ENCODE measurements around the gene SPOCK1. TPM values are rescaled to one million over a fixed set of nuclear protein-coding genes. Genes with fewer than 3 reads are reported as not detected.

The SPOCK1 gene
- total RNA-seq, 1 donor from 2014 or later = 900 TPM

GRCh38 chr5:137398751-137399150 is 100.4 kb downstream of the SPOCK1 start:
- TF ChIP-seq, protein P1, sequence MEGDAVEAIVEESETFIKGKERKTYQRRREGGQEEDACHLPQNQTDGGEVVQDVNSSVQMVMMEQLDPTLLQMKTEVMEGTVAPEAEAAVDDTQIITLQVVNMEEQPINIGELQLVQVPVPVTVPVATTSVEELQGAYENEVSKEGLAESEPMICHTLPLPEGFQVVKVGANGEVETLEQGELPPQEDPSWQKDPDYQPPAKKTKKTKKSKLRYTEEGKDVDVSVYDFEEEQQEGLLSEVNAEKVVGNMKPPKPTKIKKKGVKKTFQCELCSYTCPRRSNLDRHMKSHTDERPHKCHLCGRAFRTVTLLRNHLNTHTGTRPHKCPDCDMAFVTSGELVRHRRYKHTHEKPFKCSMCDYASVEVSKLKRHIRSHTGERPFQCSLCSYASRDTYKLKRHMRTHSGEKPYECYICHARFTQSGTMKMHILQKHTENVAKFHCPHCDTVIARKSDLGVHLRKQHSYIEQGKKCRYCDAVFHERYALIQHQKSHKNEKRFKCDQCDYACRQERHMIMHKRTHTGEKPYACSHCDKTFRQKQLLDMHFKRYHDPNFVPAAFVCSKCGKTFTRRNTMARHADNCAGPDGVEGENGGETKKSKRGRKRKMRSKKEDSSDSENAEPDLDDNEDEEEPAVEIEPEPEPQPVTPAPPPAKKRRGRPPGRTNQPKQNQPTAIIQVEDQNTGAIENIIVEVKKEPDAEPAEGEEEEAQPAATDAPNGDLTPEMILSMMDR (IDR thresholded peaks at IDR 0.05) = no peak
- no peak overlapping the region for H3K27ac Mint-ChIP-seq (ENCODE audit: unreplicated experiment)
- no peak for DNase-seq (ENCODE audit: extremely low spot score, unreplicated experiment)
- H3K36me3 Mint-ChIP-seq (ENCODE audit: unreplicated experiment) = peaks cover 2% of the 10 kb centered on the region
- no peaks in the 10 kb centered on the region for H3K9me3 Mint-ChIP-seq (ENCODE audit: unreplicated experiment)
- no peak overlapping the region for H3K4me3 Mint-ChIP-seq (ENCODE audit: unreplicated experiment)
- peaks cover 17% of the 10 kb centered on the region for H3K4me1 Mint-ChIP-seq (ENCODE audit: unreplicated experiment)
- H3K27me3 Mint-ChIP-seq (ENCODE audit: unreplicated experiment) = no peaks in the 10 kb centered on the region

GRCh38 chr5:137398154-137398553 is 101.0 kb downstream of the SPOCK1 start:
- Mint-ChIP-seq H3K27me3 (ENCODE audit: unreplicated experiment) (no peaks in the 10 kb centered on the region), H3K36me3 (ENCODE audit: unreplicated experiment) (peaks cover 2% of the 10 kb centered on the region), H3K4me1 (ENCODE audit: unreplicated experiment) (peaks cover 11% of the 10 kb centered on the region), H3K27ac (ENCODE audit: unreplicated experiment) (no peak overlapping the region), H3K4me3 (ENCODE audit: unreplicated experiment) (no peak overlapping the region), H3K9me3 (ENCODE audit: unreplicated experiment) (no peaks in the 10 kb centered on the region)
- TF ChIP-seq, protein P1 (IDR thresholded peaks at IDR 0.05) = no peak
- DNase-seq (ENCODE audit: extremely low spot score, unreplicated experiment) = no peak

DNA sequence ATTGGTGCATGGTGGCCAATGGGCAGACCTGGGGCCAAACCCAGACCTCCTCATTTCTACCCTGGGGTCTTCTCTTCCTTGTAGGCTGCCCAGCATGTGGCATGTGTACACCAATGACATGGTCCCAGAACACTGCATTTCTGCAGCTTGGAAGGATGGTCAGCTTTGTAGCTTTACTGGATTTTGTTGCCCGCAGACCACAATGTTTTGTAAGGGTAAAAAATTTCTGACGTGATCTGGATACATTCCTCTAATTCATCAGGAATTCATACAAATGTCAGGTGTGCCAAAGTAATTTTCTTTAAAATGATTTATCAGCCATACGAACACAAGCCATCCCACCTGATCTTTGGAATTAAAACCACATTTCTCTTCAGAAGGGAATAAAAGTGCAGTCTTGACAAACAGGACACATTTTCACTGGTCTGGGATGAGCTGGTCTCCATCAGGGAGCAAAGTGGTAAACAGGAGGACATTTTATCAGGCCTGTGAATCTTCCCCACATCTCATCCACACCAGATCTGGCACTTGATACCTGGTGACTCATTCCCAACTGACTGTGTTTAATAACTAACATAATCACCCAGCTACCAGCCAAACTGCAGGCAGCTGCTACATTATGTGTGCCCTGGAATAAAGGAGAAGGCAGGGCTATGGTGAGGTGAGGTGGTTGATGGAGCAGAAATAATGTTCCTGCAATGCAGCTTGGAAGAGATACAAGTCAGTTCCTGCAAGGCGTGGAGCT is 103.9 kb downstream of the SPOCK1 start:
- H3K36me3 Mint-ChIP-seq (ENCODE audit: unreplicated experiment) = peaks cover 4% of the 10 kb centered on the region
- peaks cover 14% of the 10 kb centered on the region for H3K4me1 Mint-ChIP-seq (ENCODE audit: unreplicated experiment)
- TF ChIP-seq, protein P1 (IDR thresholded peaks at IDR 0.05) = no peak
- H3K27me3 Mint-ChIP-seq (ENCODE audit: unreplicated experiment) = no peaks in the 10 kb centered on the region
- no peak overlapping the region for H3K4me3 Mint-ChIP-seq (ENCODE audit: unreplicated experiment)
- peak; percentile 34 for DNase-seq (ENCODE audit: extremely low spot score, unreplicated experiment)
- no peak overlapping the region for H3K27ac Mint-ChIP-seq (ENCODE audit: unreplicated experiment)
- H3K9me3 Mint-ChIP-seq (ENCODE audit: unreplicated experiment) = no peaks in the 10 kb centered on the region

DNA sequence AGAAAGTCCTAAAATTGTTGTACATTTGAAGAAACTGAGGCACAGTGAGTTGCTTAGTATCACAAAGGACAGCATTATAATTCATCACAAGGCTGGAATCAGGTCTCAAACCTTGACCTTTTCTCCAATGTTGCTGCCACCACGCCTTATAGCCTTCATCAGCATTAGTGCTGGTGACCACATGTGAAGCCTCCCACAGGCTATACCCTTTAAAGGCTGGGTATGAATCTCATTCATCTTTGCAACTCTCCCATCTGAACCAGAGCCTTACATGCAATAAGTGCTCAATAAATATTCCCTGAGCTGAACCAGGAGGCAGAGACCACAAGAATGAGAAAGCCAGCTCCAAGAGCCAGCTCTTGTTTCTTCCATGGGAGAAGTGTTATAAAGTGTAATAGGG is 104.7 kb downstream of the SPOCK1 start:
- no peak overlapping the region for H3K27ac Mint-ChIP-seq (ENCODE audit: unreplicated experiment)
- no peaks in the 10 kb centered on the region for H3K27me3 Mint-ChIP-seq (ENCODE audit: unreplicated experiment)
- H3K4me1 Mint-ChIP-seq (ENCODE audit: unreplicated experiment) = peaks cover 14% of the 10 kb centered on the region
- peak; percentile 2 for DNase-seq (ENCODE audit: extremely low spot score, unreplicated experiment)
- TF ChIP-seq, protein P1 (IDR thresholded peaks at IDR 0.05) = no peak
- H3K36me3 Mint-ChIP-seq (ENCODE audit: unreplicated experiment) = peaks cover 4% of the 10 kb centered on the region
- H3K9me3 Mint-ChIP-seq (ENCODE audit: unreplicated experiment) = no peaks in the 10 kb centered on the region
- H3K4me3 Mint-ChIP-seq (ENCODE audit: unreplicated experiment) = no peak overlapping the region

GRCh38 chr5:137393196-137393993 is 105.7 kb downstream of the SPOCK1 start:
- Mint-ChIP-seq H3K4me1 (ENCODE audit: unreplicated experiment) (peaks cover 14% of the 10 kb centered on the region), H3K4me3 (ENCODE audit: unreplicated experiment) (no peak overlapping the region), H3K9me3 (ENCODE audit: unreplicated experiment) (no peaks in the 10 kb centered on the region), H3K36me3 (ENCODE audit: unreplicated experiment) (peaks cover 2% of the 10 kb centered on the region), H3K27me3 (ENCODE audit: unreplicated experiment) (no peaks in the 10 kb centered on the region), H3K27ac (ENCODE audit: unreplicated experiment) (no peak overlapping the region)
- TF ChIP-seq, protein P1 (IDR thresholded peaks at IDR 0.05) = no peak
- no peak for DNase-seq (ENCODE audit: extremely low spot score, unreplicated experiment)

All from osteocyte (in vitro differentiated cells).